ENCODE measurements around the gene PACSIN2.
A peak's percentile ranks its signal among the peaks of the same experiment; 100 is the strongest.
"Not testable (repeated sequence)": the region's sequence is repeated elsewhere in the genome, so short reads cannot be mapped to it uniquely, and the experiment has no call there.

PACSIN2 gene

GRCh38 chr22:42945736-42946135, 69.2 kb downstream of the PACSIN2 start:
- no peak for DNase-seq (ENCODE audit: low read depth in 3 of 3)

- no peak for DNase-seq (ENCODE audit: low read depth in 3 of 3)
Measured at GRCh38 chr22:42945027-42945426, 69.9 kb downstream of the PACSIN2 start.

- no peak for DNase-seq (ENCODE audit: low read depth in 3 of 3)
Measured at GRCh38 chr22:42944409-42944808, 70.5 kb downstream of the PACSIN2 start.

- DNase-seq (ENCODE audit: low read depth in 3 of 3) = no peak
Measured at GRCh38 chr22:42943981-42944380, 71.0 kb downstream of the PACSIN2 start.

GRCh38 chr22:42942351-42942750, 72.6 kb downstream of the PACSIN2 start:
- no peak for DNase-seq (ENCODE audit: low read depth in 3 of 3)

- DNase-seq (ENCODE audit: low read depth in 3 of 3) = no peak
Measured at GRCh38 chr22:42939941-42940653, 74.9 kb downstream of the PACSIN2 start.

GRCh38 chr22:42939451-42939881, 75.5 kb downstream of the PACSIN2 start:
- DNase-seq (ENCODE audit: low read depth in 3 of 3) = no peak

GRCh38 chr22:42938976-42939375, 76.0 kb downstream of the PACSIN2 start:
- DNase-seq (ENCODE audit: low read depth in 3 of 3) = no peak

GRCh38 chr22:42938449-42938848, 76.5 kb downstream of the PACSIN2 start:
- DNase-seq (ENCODE audit: low read depth in 3 of 3) = no peak

- peak in 1 of 3 experiments; percentile 33 for DNase-seq (ENCODE audit: low read depth in 3 of 3)
Measured at GRCh38 chr22:42937164-42937843, 77.6 kb downstream of the PACSIN2 start.

- DNase-seq (ENCODE audit: low read depth in 3 of 3) = not testable (repeated sequence)
Measured at GRCh38 chr22:42936680-42937079, 78.3 kb downstream of the PACSIN2 start.

GRCh38 chr22:42934338-42934737, 80.6 kb downstream of the PACSIN2 start:
- DNase-seq (ENCODE audit: low read depth in 3 of 3) = no peak

GRCh38 chr22:42933485-42934091, 81.4 kb downstream of the PACSIN2 start:
- DNase-seq (ENCODE audit: low read depth in 3 of 3) = peak in 1 of 3 experiments; percentile 18

- no peak for DNase-seq (ENCODE audit: low read depth in 3 of 3)
Measured at GRCh38 chr22:42932857-42933484, 82.0 kb downstream of the PACSIN2 start.

- DNase-seq (ENCODE audit: low read depth in 3 of 3) = no peak
Measured at GRCh38 chr22:42932197-42932519, 82.8 kb downstream of the PACSIN2 start.

- no peak for DNase-seq (ENCODE audit: low read depth in 3 of 3)
Measured at GRCh38 chr22:42931421-42932196, 83.3 kb downstream of the PACSIN2 start.

- DNase-seq (ENCODE audit: low read depth in 3 of 3) = peak in 1 of 3 experiments; percentile 9
Measured at GRCh38 chr22:42930810-42931420, 84.0 kb downstream of the PACSIN2 start.

- no peak for DNase-seq (ENCODE audit: low read depth in 3 of 3)
Measured at GRCh38 chr22:42929838-42930155, 85.2 kb downstream of the PACSIN2 start.

GRCh38 chr22:42928969-42929837, 85.7 kb downstream of the PACSIN2 start:
- DNase-seq (ENCODE audit: low read depth in 3 of 3) = no peak

GRCh38 chr22:42927966-42928365, 87.0 kb downstream of the PACSIN2 start:
- DNase-seq (ENCODE audit: low read depth in 3 of 3) = no peak
